Keratinocyte (primary cell): Measurements from ENCODE around the gene DDX39A. TPM values are rescaled to one million over a fixed set of nuclear protein-coding genes. Genes with fewer than 3 reads are reported as not detected.

ENCODE experiments used
- DNase-seq: peaks from one replicate; pipeline ENCODE4 v3.0.0-alpha.2; 2011; ENCODE audit warnings: low read depth, missing footprints, low spot score
- FAIRE-seq: peaks from 2 replicates; lab custom pipeline; 2011; peaks lifted over from hg19 to GRCh38; lab: Jason Lieb, UNC
- H2AFZ ChIP-seq: 2 replicates; pipeline ENCODE4 v1.6.0; 2012; ENCODE audit warnings: low read length, control low read depth, inconsistent platforms; ENCODE audit not compliant: control insufficient read depth
- H3K27ac ChIP-seq: 2 replicates; pipeline ENCODE4 v1.5.1; 2011; ENCODE audit warnings: low read length; ENCODE audit not compliant: control insufficient read depth, insufficient read depth
- H3K27me3 ChIP-seq: 3 replicates; pipeline ENCODE4 v1.6.0; 2011; ENCODE audit warnings: low read length; ENCODE audit not compliant: control insufficient read depth, insufficient read depth; ENCODE audit errors: extremely low read depth
- H3K36me3 ChIP-seq, 2 experiments: 2 replicates in 1 of 2; 3 replicates in 1 of 2; pipeline ENCODE4 v1.5.1; 2011; ENCODE audit warnings: low read length in 2 of 2, mild to moderate bottlenecking in 1 of 2; ENCODE audit not compliant: control insufficient read depth in 2 of 2, insufficient read depth in 2 of 2; ENCODE audit errors: extremely low read depth in 1 of 2
- H3K4me1 ChIP-seq: 3 replicates; pipeline ENCODE4 v1.5.1; 2011; ENCODE audit warnings: low read length; ENCODE audit not compliant: control insufficient read depth, insufficient read depth; ENCODE audit errors: extremely low read depth
- H3K4me2 ChIP-seq: 3 replicates; pipeline ENCODE4 v1.6.0; 2011; ENCODE audit warnings: low read depth, low read length; ENCODE audit not compliant: control insufficient read depth, insufficient read depth; ENCODE audit errors: extremely low read depth
- H3K4me3 ChIP-seq, 3 experiments: fragments of 200-600 bp in 1 of 3; sonication (generic) in 1 of 3; 2 replicates in 2 of 3; 3 replicates in 1 of 3; pipeline ENCODE4 v1.5.1; 2011 to 2016; ENCODE audit warnings: low read length in 3 of 3, mild to moderate bottlenecking in 3 of 3, control low read depth in 2 of 3, inconsistent platforms in 1 of 3, low read depth in 1 of 3, mixed read lengths in 1 of 3, mixed run types in 1 of 3, moderate library complexity in 1 of 3; ENCODE audit not compliant: control insufficient read depth in 2 of 3, insufficient read depth in 2 of 3; ENCODE audit errors: extremely low read depth in 1 of 3
- H3K79me2 ChIP-seq: 2 replicates; pipeline ENCODE4 v1.6.0; 2012; ENCODE audit warnings: low read length; ENCODE audit not compliant: control insufficient read depth, insufficient read depth
- H3K9ac ChIP-seq: 3 replicates; pipeline ENCODE4 v1.6.0; 2011; ENCODE audit warnings: low read length; ENCODE audit not compliant: control insufficient read depth, insufficient read depth; ENCODE audit errors: extremely low read depth
- H3K9me1 ChIP-seq: 3 replicates; pipeline ENCODE4 v1.6.0; 2011; ENCODE audit warnings: low read length; ENCODE audit not compliant: control insufficient read depth, insufficient read depth; ENCODE audit errors: extremely low read depth
- H3K9me3 ChIP-seq: 2 replicates; pipeline ENCODE4 v1.5.1; 2012; ENCODE audit warnings: low read depth, low read length; ENCODE audit not compliant: control insufficient read depth
- H4K20me1 ChIP-seq: 3 replicates; pipeline ENCODE4 v1.6.0; 2011; ENCODE audit warnings: low read length; ENCODE audit not compliant: control insufficient read depth, insufficient read depth; ENCODE audit errors: extremely low read depth
- CTCF ChIP-seq, 3 experiments: IDR thresholded peaks in 1 of 3; conservative IDR thresholded peaks in 1 of 3; optimal IDR thresholded peaks in 1 of 3; 2 replicates in 2 of 3; 3 replicates in 1 of 3; pipeline versions ENCODE3 to v1.5.1; 2011; ENCODE audit warnings: low read length in 3 of 3, mild to moderate bottlenecking in 3 of 3, moderate library complexity in 2 of 3, control low read depth in 1 of 3, inconsistent platforms in 1 of 3; ENCODE audit not compliant: insufficient read depth in 2 of 3; ENCODE audit errors: extremely low read depth in 1 of 3
- EZH2 ChIP-seq: IDR thresholded peaks from one replicate; pipeline ENCODE4 v1.6.1; 2012; ENCODE audit warnings: inconsistent platforms, mild to moderate bottlenecking, low read length, moderate library complexity
- dilution Hi-C: fragments of 300-500 bp; cut with MboI; formaldehyde crosslinking; loops from one replicate; pipeline ENCODE4 v1.7.0; 2020; ENCODE audit warnings: low sequenced_read_pairs; ENCODE audit not compliant: extremely low pct_ligation_motif_present
- polyA plus RNA-seq, 5 experiments: library from polyadenylated mRNA; depleted of rRNA in 3 of 5; stranded (reverse) in 3 of 5; stranded (forward) in 1 of 5; unstranded in 1 of 5; fragments of >200 nt; gene quantifications; 1 replicate in 1 of 5; 2 replicates in 3 of 5; 3 replicates in 1 of 5; pipeline versions ENCODE4 v1.2.1 to v1.2.3, GENCODE V29; 2011 to 2012; ENCODE audit warnings: missing spikeins in 2 of 5, low read depth in 1 of 5, low replicate concordance in 1 of 5

DDX39A gene
- polyA plus RNA-seq, 1 donor (not counting 4 experiments of a cell fraction or from before 2014, with no cell fraction given): 54.9 TPM

- Histone ChIP-seq H3K4me1 (no peaks in the 10 kb centered on the region), H2AFZ (no peak overlapping the region), H4K20me1 (peaks cover 31% of the 10 kb centered on the region), H3K4me3 (no peak overlapping the region), H3K9ac (no peak overlapping the region), H3K36me3 (peaks cover 41 to 55% of the 10 kb centered on the region in 2 experiments), H3K27ac (no peak overlapping the region), H3K9me3 (no peaks in the 10 kb centered on the region), H3K79me2 (peaks cover 32% of the 10 kb centered on the region), H3K9me1 (no peaks in the 10 kb centered on the region), H3K27me3 (no peaks in the 10 kb centered on the region), H3K4me2 (no peak overlapping the region)
- DNase-seq (no peak), FAIRE-seq (no peak)
- no peak for TF ChIP-seq CTCF (optimal IDR thresholded peaks at IDR 0.05 in 1 of 3, IDR thresholded peaks at IDR 0.05 in 1 of 3, conservative IDR thresholded peaks at IDR 0.05 in 1 of 3; ENCODE audit: extremely low read depth in 1 of 3, insufficient read depth in 2 of 3, low read length in 3 of 3)
- TF ChIP-seq EZH2: no peak
- dilution Hi-C loops: no loop called here
Observed at GRCh38 chr19:14408491-14409145, 10.5 kb downstream of the DDX39A start.

GRCh38 chr19:14407605-14408484 lies 11.3 kb downstream of the DDX39A start:
- TF ChIP-seq CTCF (optimal IDR thresholded peaks at IDR 0.05 in 1 of 3, IDR thresholded peaks at IDR 0.05 in 1 of 3, conservative IDR thresholded peaks at IDR 0.05 in 1 of 3; ENCODE audit: extremely low read depth in 1 of 3, insufficient read depth in 2 of 3, low read length in 3 of 3): no peak
- TF ChIP-seq EZH2: no peak
- no peaks in the 10 kb centered on the region for H3K9me3 ChIP-seq
- H3K36me3 ChIP-seq: peaks cover 41 to 52% of the 10 kb centered on the region in 2 experiments
- H3K4me1 ChIP-seq: no peaks in the 10 kb centered on the region
- H3K79me2 ChIP-seq: peaks cover 25% of the 10 kb centered on the region
- H2AFZ ChIP-seq: no peak overlapping the region
- no peak overlapping the region for H3K4me2 ChIP-seq
- no peak overlapping the region for H3K4me3 ChIP-seq
- no peaks in the 10 kb centered on the region for H3K27me3 ChIP-seq
- no peak overlapping the region for H3K9ac ChIP-seq
- peaks cover 25% of the 10 kb centered on the region for H4K20me1 ChIP-seq
- no peak overlapping the region for H3K27ac ChIP-seq
- DNase-seq: no peak
- dilution Hi-C loops: no loop called here
- no peak for FAIRE-seq
- no peaks in the 10 kb centered on the region for H3K9me1 ChIP-seq
